Ishikawa (cell line): ENCODE measurements around the gene KIF22.

ENCODE experiments used
- CEBPB ChIP-seq: IDR thresholded peaks from 2 replicates; pipeline ENCODE4 v1.6.1; 2012
- CREB1 ChIP-seq: IDR thresholded peaks from 2 replicates; pipeline ENCODE4 v1.6.1; 2012; ENCODE audit warnings: low read depth
- EGR1 ChIP-seq: IDR thresholded peaks from 2 replicates; pipeline ENCODE4 v1.6.1; 2012
- EP300 ChIP-seq: IDR thresholded peaks from 2 replicates; pipeline ENCODE4 v1.6.1; 2012; ENCODE audit warnings: borderline replicate concordance
- FOXM1 ChIP-seq: IDR thresholded peaks from 2 replicates; pipeline ENCODE4 v1.6.1; 2012; ENCODE audit warnings: low read depth, borderline replicate concordance
- MAX ChIP-seq: IDR thresholded peaks from 2 replicates; pipeline ENCODE4 v1.6.1; 2012
- NFIC ChIP-seq: IDR thresholded peaks from 2 replicates; pipeline ENCODE4 v1.6.1; 2012
- RAD21 ChIP-seq: IDR thresholded peaks from 2 replicates; pipeline ENCODE4 v1.6.1; 2012; ENCODE audit warnings: low read depth
- REST ChIP-seq: IDR thresholded peaks from 2 replicates; pipeline ENCODE4 v1.6.1; 2012; ENCODE audit warnings: low read depth, mild to moderate bottlenecking
- TAF1 ChIP-seq: IDR thresholded peaks from 2 replicates; pipeline ENCODE4 v1.6.1; 2012; ENCODE audit warnings: low read depth, mild to moderate bottlenecking
- TCF12 ChIP-seq: IDR thresholded peaks from 2 replicates; pipeline ENCODE4 v1.6.1; 2012; ENCODE audit warnings: low read depth
- TEAD4 ChIP-seq: IDR thresholded peaks from 2 replicates; pipeline ENCODE4 v1.6.1; 2012
- USF1 ChIP-seq: IDR thresholded peaks from 2 replicates; pipeline ENCODE4 v1.6.1; 2012
- YY1 ChIP-seq: IDR thresholded peaks from 2 replicates; pipeline ENCODE4 v1.6.1; 2012; ENCODE audit warnings: low read depth
- ZBTB7A ChIP-seq: IDR thresholded peaks from 2 replicates; pipeline ENCODE4 v1.6.1; 2012; ENCODE audit warnings: low read depth

The KIF22 gene

GRCh38 chr16:29812754-29813643 is 22.4 kb downstream of the KIF22 start:
- TF ChIP-seq FOXM1, result no peak
- TF ChIP-seq NFIC, result no peak
- TF ChIP-seq CEBPB, result no peak
- TF ChIP-seq TCF12, result no peak
- no peak for TF ChIP-seq MAX
- no peak for TF ChIP-seq TAF1
- TF ChIP-seq CREB1, result no peak
- no peak for TF ChIP-seq YY1
- TF ChIP-seq EP300, result no peak
- TF ChIP-seq REST, result no peak
- no peak for TF ChIP-seq TEAD4
- no peak for TF ChIP-seq RAD21
- TF ChIP-seq USF1, result no peak
- TF ChIP-seq EGR1, result no peak
- TF ChIP-seq ZBTB7A, result no peak

GRCh38 chr16:29813644-29814562 is 23.4 kb downstream of the KIF22 start:
- TF ChIP-seq ZBTB7A, result no peak
- no peak for TF ChIP-seq REST
- no peak for TF ChIP-seq CEBPB
- no peak for TF ChIP-seq USF1
- no peak for TF ChIP-seq TCF12
- TF ChIP-seq RAD21, result no peak
- no peak for TF ChIP-seq NFIC
- TF ChIP-seq YY1, result no peak
- TF ChIP-seq CREB1, result no peak
- no peak for TF ChIP-seq EP300
- no peak for TF ChIP-seq TEAD4
- TF ChIP-seq EGR1, result no peak
- TF ChIP-seq TAF1, result no peak
- no peak for TF ChIP-seq MAX
- no peak for TF ChIP-seq FOXM1

- no peak for TF ChIP-seq TEAD4
Measured at GRCh38 chr16:29814592-29814991, 24.0 kb downstream of the KIF22 start.

- TF ChIP-seq MAX (no peak), RAD21 (no peak), TAF1 (no peak), CREB1 (no peak), EGR1 (no peak), NFIC (no peak), YY1 (no peak), EP300 (no peak)
Measured at GRCh38 chr16:29815032-29815721, 24.6 kb downstream of the KIF22 start.
